Liver (tissue), 3 donors: ENCODE results near the gene ECM2.

ENCODE experiments used
- EGR1 ChIP-seq, 2 donors: IDR thresholded peaks; 2 replicates each; pipeline ENCODE4 v1.6.1; 2016 to 2018; ENCODE audit warnings: antibody characterized with exemption in 2 of 2, low read depth in 2 of 2
- FOXA1 ChIP-seq: IDR thresholded peaks from 2 replicates; pipeline ENCODE4 v1.6.1; 2016; ENCODE audit warnings: antibody characterized with exemption
- GABPA ChIP-seq, 2 donors: IDR thresholded peaks in 1 of 2; conservative IDR thresholded peaks in 1 of 2; 2 replicates each; pipeline ENCODE4 v1.6.1; 2016; ENCODE audit warnings: antibody characterized with exemption in 2 of 2, mild to moderate bottlenecking in 1 of 2, moderate library complexity in 1 of 2
- JUND ChIP-seq, 2 donors: IDR thresholded peaks; 2 replicates each; pipeline ENCODE4 v1.6.1; 2016; ENCODE audit warnings: antibody characterized with exemption in 2 of 2
- RAD21 ChIP-seq, 2 donors: IDR thresholded peaks; 2 replicates each; pipeline ENCODE4 v1.6.1; 2016; ENCODE audit warnings: antibody characterized with exemption in 2 of 2, mild to moderate bottlenecking in 2 of 2
- RXRA ChIP-seq, 2 donors: IDR thresholded peaks; 2 replicates each; pipeline ENCODE4 v1.6.1; 2017 to 2018; ENCODE audit warnings: antibody characterized with exemption in 2 of 2, mild to moderate bottlenecking in 1 of 2
- SP1 ChIP-seq: IDR thresholded peaks from 2 replicates; pipeline ENCODE4 v1.6.1; 2018; ENCODE audit warnings: antibody characterized with exemption, mild to moderate bottlenecking
- TAF1 ChIP-seq: conservative IDR thresholded peaks from 2 replicates; pipeline ENCODE4 v1.6.1; 2016; ENCODE audit warnings: antibody characterized with exemption, mild to moderate bottlenecking
- YY1 ChIP-seq: IDR thresholded peaks from 2 replicates; pipeline ENCODE4 v1.6.1; 2016; ENCODE audit warnings: antibody characterized with exemption, mild to moderate bottlenecking
- TF ChIP-seq, protein P1 (sequence below): fragments of 150-350 bp; IDR thresholded peaks from 2 replicates; pipeline ENCODE4 v1.5.1; 2017; ENCODE audit warnings: improper control_type of control experiment, low read depth, low read length; ENCODE audit not compliant: missing input control
- TF ChIP-seq, protein P2 (sequence below): IDR thresholded peaks from 2 replicates; pipeline ENCODE4 v1.6.1; 2016; ENCODE audit warnings: antibody characterized with exemption
- TF ChIP-seq, protein P3 (sequence below): IDR thresholded peaks from 2 replicates; pipeline ENCODE4 v1.6.1; 2016; ENCODE audit warnings: antibody characterized with exemption, mild to moderate bottlenecking
- TF ChIP-seq, protein P4 (sequence below): IDR thresholded peaks from 2 replicates; pipeline ENCODE4 v1.6.1; 2016; ENCODE audit warnings: antibody characterized with exemption
- TF ChIP-seq, protein P5 (sequence below): IDR thresholded peaks from 2 replicates; pipeline ENCODE4 v1.6.1; 2016; ENCODE audit warnings: antibody characterized with exemption
- donor health status: healthy.
- donor health status: healthy.

DNA sequence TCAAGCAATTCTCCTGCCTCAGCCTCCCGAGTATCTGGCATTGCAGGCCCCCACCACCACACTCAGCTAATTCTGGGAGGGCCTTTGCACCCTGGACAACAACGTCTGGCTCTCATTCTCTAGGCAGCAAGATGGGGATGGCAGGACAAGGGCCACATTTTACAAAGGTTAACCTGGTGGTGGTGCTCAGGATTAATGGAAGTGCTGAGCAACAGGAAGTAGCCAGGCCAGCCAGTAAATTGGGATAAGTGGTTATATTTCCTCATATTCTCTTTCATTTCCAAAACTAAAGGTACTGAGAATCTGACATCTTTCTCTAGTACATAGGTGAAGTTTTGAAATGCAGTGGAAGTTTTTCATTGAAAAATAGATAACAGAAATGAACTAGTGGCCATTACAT lies 28.8 kb downstream of the ECM2 start:
- TF ChIP-seq, protein P1, sequence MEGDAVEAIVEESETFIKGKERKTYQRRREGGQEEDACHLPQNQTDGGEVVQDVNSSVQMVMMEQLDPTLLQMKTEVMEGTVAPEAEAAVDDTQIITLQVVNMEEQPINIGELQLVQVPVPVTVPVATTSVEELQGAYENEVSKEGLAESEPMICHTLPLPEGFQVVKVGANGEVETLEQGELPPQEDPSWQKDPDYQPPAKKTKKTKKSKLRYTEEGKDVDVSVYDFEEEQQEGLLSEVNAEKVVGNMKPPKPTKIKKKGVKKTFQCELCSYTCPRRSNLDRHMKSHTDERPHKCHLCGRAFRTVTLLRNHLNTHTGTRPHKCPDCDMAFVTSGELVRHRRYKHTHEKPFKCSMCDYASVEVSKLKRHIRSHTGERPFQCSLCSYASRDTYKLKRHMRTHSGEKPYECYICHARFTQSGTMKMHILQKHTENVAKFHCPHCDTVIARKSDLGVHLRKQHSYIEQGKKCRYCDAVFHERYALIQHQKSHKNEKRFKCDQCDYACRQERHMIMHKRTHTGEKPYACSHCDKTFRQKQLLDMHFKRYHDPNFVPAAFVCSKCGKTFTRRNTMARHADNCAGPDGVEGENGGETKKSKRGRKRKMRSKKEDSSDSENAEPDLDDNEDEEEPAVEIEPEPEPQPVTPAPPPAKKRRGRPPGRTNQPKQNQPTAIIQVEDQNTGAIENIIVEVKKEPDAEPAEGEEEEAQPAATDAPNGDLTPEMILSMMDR: no peak
- TF ChIP-seq GABPA (IDR thresholded peaks at IDR 0.05 in 1 of 2, conservative IDR thresholded peaks at IDR 0.05 in 1 of 2) (no peak), RAD21 (IDR thresholded peaks at IDR 0.05) (peak; percentile 39 to 56), EGR1 (IDR thresholded peaks at IDR 0.05; ENCODE audit: low read depth in 2 of 2) (no peak), FOXA1 (no peak), YY1 (no peak), TAF1 (no peak), SP1 (no peak), JUND (IDR thresholded peaks at IDR 0.05) (no peak), RXRA (IDR thresholded peaks at IDR 0.05) (no peak)
- TF ChIP-seq, protein P2, sequence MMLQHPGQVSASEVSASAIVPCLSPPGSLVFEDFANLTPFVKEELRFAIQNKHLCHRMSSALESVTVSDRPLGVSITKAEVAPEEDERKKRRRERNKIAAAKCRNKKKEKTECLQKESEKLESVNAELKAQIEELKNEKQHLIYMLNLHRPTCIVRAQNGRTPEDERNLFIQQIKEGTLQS: no peak
- TF ChIP-seq, protein P3, sequence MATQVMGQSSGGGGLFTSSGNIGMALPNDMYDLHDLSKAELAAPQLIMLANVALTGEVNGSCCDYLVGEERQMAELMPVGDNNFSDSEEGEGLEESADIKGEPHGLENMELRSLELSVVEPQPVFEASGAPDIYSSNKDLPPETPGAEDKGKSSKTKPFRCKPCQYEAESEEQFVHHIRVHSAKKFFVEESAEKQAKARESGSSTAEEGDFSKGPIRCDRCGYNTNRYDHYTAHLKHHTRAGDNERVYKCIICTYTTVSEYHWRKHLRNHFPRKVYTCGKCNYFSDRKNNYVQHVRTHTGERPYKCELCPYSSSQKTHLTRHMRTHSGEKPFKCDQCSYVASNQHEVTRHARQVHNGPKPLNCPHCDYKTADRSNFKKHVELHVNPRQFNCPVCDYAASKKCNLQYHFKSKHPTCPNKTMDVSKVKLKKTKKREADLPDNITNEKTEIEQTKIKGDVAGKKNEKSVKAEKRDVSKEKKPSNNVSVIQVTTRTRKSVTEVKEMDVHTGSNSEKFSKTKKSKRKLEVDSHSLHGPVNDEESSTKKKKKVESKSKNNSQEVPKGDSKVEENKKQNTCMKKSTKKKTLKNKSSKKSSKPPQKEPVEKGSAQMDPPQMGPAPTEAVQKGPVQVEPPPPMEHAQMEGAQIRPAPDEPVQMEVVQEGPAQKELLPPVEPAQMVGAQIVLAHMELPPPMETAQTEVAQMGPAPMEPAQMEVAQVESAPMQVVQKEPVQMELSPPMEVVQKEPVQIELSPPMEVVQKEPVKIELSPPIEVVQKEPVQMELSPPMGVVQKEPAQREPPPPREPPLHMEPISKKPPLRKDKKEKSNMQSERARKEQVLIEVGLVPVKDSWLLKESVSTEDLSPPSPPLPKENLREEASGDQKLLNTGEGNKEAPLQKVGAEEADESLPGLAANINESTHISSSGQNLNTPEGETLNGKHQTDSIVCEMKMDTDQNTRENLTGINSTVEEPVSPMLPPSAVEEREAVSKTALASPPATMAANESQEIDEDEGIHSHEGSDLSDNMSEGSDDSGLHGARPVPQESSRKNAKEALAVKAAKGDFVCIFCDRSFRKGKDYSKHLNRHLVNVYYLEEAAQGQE: no peak
- TF ChIP-seq, protein P4, sequence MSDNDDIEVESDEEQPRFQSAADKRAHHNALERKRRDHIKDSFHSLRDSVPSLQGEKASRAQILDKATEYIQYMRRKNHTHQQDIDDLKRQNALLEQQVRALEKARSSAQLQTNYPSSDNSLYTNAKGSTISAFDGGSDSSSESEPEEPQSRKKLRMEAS: no peak
- TF ChIP-seq, protein P5, sequence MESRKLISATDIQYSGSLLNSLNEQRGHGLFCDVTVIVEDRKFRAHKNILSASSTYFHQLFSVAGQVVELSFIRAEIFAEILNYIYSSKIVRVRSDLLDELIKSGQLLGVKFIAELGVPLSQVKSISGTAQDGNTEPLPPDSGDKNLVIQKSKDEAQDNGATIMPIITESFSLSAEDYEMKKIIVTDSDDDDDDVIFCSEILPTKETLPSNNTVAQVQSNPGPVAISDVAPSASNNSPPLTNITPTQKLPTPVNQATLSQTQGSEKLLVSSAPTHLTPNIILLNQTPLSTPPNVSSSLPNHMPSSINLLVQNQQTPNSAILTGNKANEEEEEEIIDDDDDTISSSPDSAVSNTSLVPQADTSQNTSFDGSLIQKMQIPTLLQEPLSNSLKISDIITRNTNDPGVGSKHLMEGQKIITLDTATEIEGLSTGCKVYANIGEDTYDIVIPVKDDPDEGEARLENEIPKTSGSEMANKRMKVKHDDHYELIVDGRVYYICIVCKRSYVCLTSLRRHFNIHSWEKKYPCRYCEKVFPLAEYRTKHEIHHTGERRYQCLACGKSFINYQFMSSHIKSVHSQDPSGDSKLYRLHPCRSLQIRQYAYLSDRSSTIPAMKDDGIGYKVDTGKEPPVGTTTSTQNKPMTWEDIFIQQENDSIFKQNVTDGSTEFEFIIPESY: no peak
